ENCODE results near the gene DHODH.
"Not testable (repeated sequence)": the region's sequence is repeated elsewhere in the genome, so short reads cannot be mapped to it uniquely, and the experiment has no call there.

Gene DHODH

GRCh38 chr16:72050769-72051464 lies 42.4 kb downstream of the DHODH start:
- H3K36me3 ChIP-seq (ENCODE audit: control insufficient read depth, insufficient read depth, low read length): no peaks in the 10 kb centered on the region
- no peaks in the 10 kb centered on the region for H3K4me1 ChIP-seq (ENCODE audit: control insufficient read depth, insufficient read depth, low read length, poor library complexity, severe bottlenecking)
- no peak overlapping the region for H3K4me3 ChIP-seq (ENCODE audit: insufficient read depth, low read depth, low read length, poor library complexity, severe bottlenecking)
- H3K9me3 ChIP-seq (ENCODE audit: control insufficient read depth, low read length): no peaks in the 10 kb centered on the region
- no peaks in the 10 kb centered on the region for H3K27me3 ChIP-seq (replicated peaks; ENCODE audit: control insufficient read depth, insufficient read depth, low read length, poor library complexity, severe bottlenecking)
- no peak overlapping the region for H3K27ac ChIP-seq (ENCODE audit: insufficient read depth, low read length, poor library complexity, severe bottlenecking)
- no peak for DNase-seq

- H3K27me3 ChIP-seq (replicated peaks; ENCODE audit: control insufficient read depth, insufficient read depth, low read length, poor library complexity, severe bottlenecking): no peaks in the 10 kb centered on the region
- H3K9me3 ChIP-seq (ENCODE audit: control insufficient read depth, low read length): no peaks in the 10 kb centered on the region
- H3K4me3 ChIP-seq (ENCODE audit: insufficient read depth, low read depth, low read length, poor library complexity, severe bottlenecking): no peak overlapping the region
- no peak overlapping the region for H3K27ac ChIP-seq (ENCODE audit: insufficient read depth, low read length, poor library complexity, severe bottlenecking)
- DNase-seq: no peak
- H3K4me1 ChIP-seq (ENCODE audit: control insufficient read depth, insufficient read depth, low read length, poor library complexity, severe bottlenecking): no peaks in the 10 kb centered on the region
- H3K36me3 ChIP-seq (ENCODE audit: control insufficient read depth, insufficient read depth, low read length): no peaks in the 10 kb centered on the region
Measured at GRCh38 chr16:72051818-72052217, 43.3 kb downstream of the DHODH start.

- not testable (repeated sequence) for H3K9me3 ChIP-seq (ENCODE audit: control insufficient read depth, low read length); H3K27me3 ChIP-seq (replicated peaks; ENCODE audit: control insufficient read depth, insufficient read depth, low read length, poor library complexity, severe bottlenecking); H3K27ac ChIP-seq (ENCODE audit: insufficient read depth, low read length, poor library complexity, severe bottlenecking); DNase-seq; H3K4me3 ChIP-seq (ENCODE audit: insufficient read depth, low read depth, low read length, poor library complexity, severe bottlenecking); H3K36me3 ChIP-seq (ENCODE audit: control insufficient read depth, insufficient read depth, low read length); H3K4me1 ChIP-seq (ENCODE audit: control insufficient read depth, insufficient read depth, low read length, poor library complexity, severe bottlenecking)
Measured at GRCh38 chr16:72054254-72054847, 45.8 kb downstream of the DHODH start, which contains the start of gene HP. Gene HP (plus strand): TSS chr16:72054505. CDS start chr16:72054653, 148 bp downstream.

- Histone ChIP-seq H3K4me1 (ENCODE audit: control insufficient read depth, insufficient read depth, low read length, poor library complexity, severe bottlenecking) (no peaks in the 10 kb centered on the region), H3K9me3 (ENCODE audit: control insufficient read depth, low read length) (no peaks in the 10 kb centered on the region), H3K4me3 (ENCODE audit: insufficient read depth, low read depth, low read length, poor library complexity, severe bottlenecking) (no peak overlapping the region), H3K36me3 (ENCODE audit: control insufficient read depth, insufficient read depth, low read length) (no peaks in the 10 kb centered on the region), H3K27ac (ENCODE audit: insufficient read depth, low read length, poor library complexity, severe bottlenecking) (no peak overlapping the region), H3K27me3 (replicated peaks; ENCODE audit: control insufficient read depth, insufficient read depth, low read length, poor library complexity, severe bottlenecking) (no peaks in the 10 kb centered on the region)
- no peak for DNase-seq
Measured at GRCh38 chr16:72055911-72056310, 47.4 kb downstream of the DHODH start.

GRCh38 chr16:72057313-72057712 lies 48.8 kb downstream of the DHODH start:
- H3K9me3 ChIP-seq (ENCODE audit: control insufficient read depth, low read length); H3K27ac ChIP-seq (ENCODE audit: insufficient read depth, low read length, poor library complexity, severe bottlenecking); H3K36me3 ChIP-seq (ENCODE audit: control insufficient read depth, insufficient read depth, low read length); H3K4me1 ChIP-seq (ENCODE audit: control insufficient read depth, insufficient read depth, low read length, poor library complexity, severe bottlenecking); H3K27me3 ChIP-seq (replicated peaks; ENCODE audit: control insufficient read depth, insufficient read depth, low read length, poor library complexity, severe bottlenecking); DNase-seq; H3K4me3 ChIP-seq (ENCODE audit: insufficient read depth, low read depth, low read length, poor library complexity, severe bottlenecking): not testable (repeated sequence)

GRCh38 chr16:72059060-72059459 lies 50.5 kb downstream of the DHODH start:
- H3K4me1 ChIP-seq (ENCODE audit: control insufficient read depth, insufficient read depth, low read length, poor library complexity, severe bottlenecking); H3K27me3 ChIP-seq (replicated peaks; ENCODE audit: control insufficient read depth, insufficient read depth, low read length, poor library complexity, severe bottlenecking); H3K36me3 ChIP-seq (ENCODE audit: control insufficient read depth, insufficient read depth, low read length); DNase-seq; H3K27ac ChIP-seq (ENCODE audit: insufficient read depth, low read length, poor library complexity, severe bottlenecking); H3K4me3 ChIP-seq (ENCODE audit: insufficient read depth, low read depth, low read length, poor library complexity, severe bottlenecking); H3K9me3 ChIP-seq (ENCODE audit: control insufficient read depth, low read length): not testable (repeated sequence)

- no peak overlapping the region for H3K4me3 ChIP-seq (ENCODE audit: insufficient read depth, low read depth, low read length, poor library complexity, severe bottlenecking)
- H3K36me3 ChIP-seq (ENCODE audit: control insufficient read depth, insufficient read depth, low read length): no peaks in the 10 kb centered on the region
- H3K9me3 ChIP-seq (ENCODE audit: control insufficient read depth, low read length): no peaks in the 10 kb centered on the region
- no peak for DNase-seq
- H3K27me3 ChIP-seq (replicated peaks; ENCODE audit: control insufficient read depth, insufficient read depth, low read length, poor library complexity, severe bottlenecking): no peaks in the 10 kb centered on the region
- H3K27ac ChIP-seq (ENCODE audit: insufficient read depth, low read length, poor library complexity, severe bottlenecking): no peak overlapping the region
- no peaks in the 10 kb centered on the region for H3K4me1 ChIP-seq (ENCODE audit: control insufficient read depth, insufficient read depth, low read length, poor library complexity, severe bottlenecking)
Measured at GRCh38 chr16:72060405-72060804, 51.9 kb downstream of the DHODH start.

- Histone ChIP-seq H3K27me3 (replicated peaks; ENCODE audit: control insufficient read depth, insufficient read depth, low read length, poor library complexity, severe bottlenecking) (no peaks in the 10 kb centered on the region), H3K4me3 (ENCODE audit: insufficient read depth, low read depth, low read length, poor library complexity, severe bottlenecking) (no peak overlapping the region), H3K27ac (ENCODE audit: insufficient read depth, low read length, poor library complexity, severe bottlenecking) (no peak overlapping the region), H3K36me3 (ENCODE audit: control insufficient read depth, insufficient read depth, low read length) (no peaks in the 10 kb centered on the region), H3K9me3 (ENCODE audit: control insufficient read depth, low read length) (no peaks in the 10 kb centered on the region), H3K4me1 (ENCODE audit: control insufficient read depth, insufficient read depth, low read length, poor library complexity, severe bottlenecking) (no peaks in the 10 kb centered on the region)
- no peak for DNase-seq
Measured at GRCh38 chr16:72061564-72061963, 53.0 kb downstream of the DHODH start.

- H3K4me3 ChIP-seq (ENCODE audit: insufficient read depth, low read depth, low read length, poor library complexity, severe bottlenecking): no peak overlapping the region
- H3K9me3 ChIP-seq (ENCODE audit: control insufficient read depth, low read length): no peaks in the 10 kb centered on the region
- DNase-seq: no peak
- H3K27me3 ChIP-seq (replicated peaks; ENCODE audit: control insufficient read depth, insufficient read depth, low read length, poor library complexity, severe bottlenecking): no peaks in the 10 kb centered on the region
- no peak overlapping the region for H3K27ac ChIP-seq (ENCODE audit: insufficient read depth, low read length, poor library complexity, severe bottlenecking)
- H3K4me1 ChIP-seq (ENCODE audit: control insufficient read depth, insufficient read depth, low read length, poor library complexity, severe bottlenecking): no peaks in the 10 kb centered on the region
- H3K36me3 ChIP-seq (ENCODE audit: control insufficient read depth, insufficient read depth, low read length): no peaks in the 10 kb centered on the region
Measured at GRCh38 chr16:72064361-72064894, 55.9 kb downstream of the DHODH start.

GRCh38 chr16:72066747-72067146 lies 58.2 kb downstream of the DHODH start:
- H3K4me3 ChIP-seq (ENCODE audit: insufficient read depth, low read depth, low read length, poor library complexity, severe bottlenecking): no peak overlapping the region
- DNase-seq: no peak
- no peaks in the 10 kb centered on the region for H3K4me1 ChIP-seq (ENCODE audit: control insufficient read depth, insufficient read depth, low read length, poor library complexity, severe bottlenecking)
- no peak overlapping the region for H3K27ac ChIP-seq (ENCODE audit: insufficient read depth, low read length, poor library complexity, severe bottlenecking)
- H3K36me3 ChIP-seq (ENCODE audit: control insufficient read depth, insufficient read depth, low read length): no peaks in the 10 kb centered on the region
- H3K27me3 ChIP-seq (replicated peaks; ENCODE audit: control insufficient read depth, insufficient read depth, low read length, poor library complexity, severe bottlenecking): no peaks in the 10 kb centered on the region
- H3K9me3 ChIP-seq (ENCODE audit: control insufficient read depth, low read length): no peaks in the 10 kb centered on the region

Measured in effector memory CD4-positive, alpha-beta T cell (primary cell).